HepG2 (cell line): ENCODE measurements around the gene BRCA1. TPM values are rescaled to one million over a fixed set of nuclear protein-coding genes. Genes with fewer than 3 reads are reported as not detected.

Experiments used
- BHLHE40 ChIP-seq: IDR thresholded peaks from 2 replicates; pipeline ENCODE4 v1.6.1; 2011; ENCODE audit warnings: low read length, improper control_type of control experiment
- CREB3 ChIP-seq: sonication (generic); formaldehyde crosslinking; IDR thresholded peaks from 2 replicates; pipeline ENCODE4 v1.5.0; 2020; ENCODE audit warnings: missing genetic modification reagents
- DMAP1 ChIP-seq: IDR thresholded peaks from 2 replicates; pipeline ENCODE4 v1.6.1; 2016
- ERF ChIP-seq: IDR thresholded peaks from 2 replicates; pipeline ENCODE4 v1.6.1; 2018; ENCODE audit warnings: missing biosample characterization, missing genetic modification reagents
- IRF9 ChIP-seq: sonication (generic); formaldehyde crosslinking; IDR thresholded peaks from 2 replicates; pipeline ENCODE4 v1.8.0; 2022; ENCODE audit warnings: missing genetic modification reagents, mild to moderate bottlenecking, borderline replicate concordance
- PPARG ChIP-seq: conservative IDR thresholded peaks from 2 replicates; pipeline ENCODE4 v1.6.1; 2016; ENCODE audit warnings: missing biosample characterization, missing genetic modification reagents
- RBM22 ChIP-seq: fragments of 200-400 bp; formaldehyde crosslinking; optimal IDR thresholded peaks from 2 replicates; pipeline ENCODE3; 2017; ENCODE audit warnings: mild to moderate bottlenecking, low read length, moderate library complexity
- SOX6 ChIP-seq, 2 experiments: fragments of 450-650 bp in 1 of 2; sonication (generic) in 1 of 2; formaldehyde crosslinking in 1 of 2; IDR thresholded peaks; 2 replicates each; pipeline versions ENCODE4 v1.4.0 to v1.6.1; 2017 to 2020; ENCODE audit warnings: antibody characterized with exemption in 1 of 2, mild to moderate bottlenecking in 1 of 2, missing genetic modification reagents in 1 of 2
- TGIF2 ChIP-seq: IDR thresholded peaks from 2 replicates; pipeline ENCODE4 v1.6.1; 2016; ENCODE audit warnings: control low read depth, missing compliant biosample characterization
- TRIM24 ChIP-seq: sonication (generic); formaldehyde crosslinking; IDR thresholded peaks from 2 replicates; pipeline ENCODE4 v1.8.0; 2022; ENCODE audit warnings: mild to moderate bottlenecking, missing genetic modification reagents
- USF2 ChIP-seq, 2 experiments: sonication (generic) in 1 of 2; formaldehyde crosslinking in 1 of 2; IDR thresholded peaks; 2 replicates each; pipeline versions ENCODE4 v1.5.1 to v1.6.1; 2011 to 2020; ENCODE audit warnings: borderline replicate concordance in 1 of 2, low read depth in 1 of 2, low read length in 1 of 2, mild to moderate bottlenecking in 1 of 2, missing genetic modification reagents in 1 of 2, moderate library complexity in 1 of 2
- ZFP90 ChIP-seq: sonication (generic); formaldehyde crosslinking; IDR thresholded peaks from 2 replicates; pipeline ENCODE4 v1.8.0; 2022; ENCODE audit warnings: missing genetic modification reagents, mild to moderate bottlenecking, inconsistent platforms, borderline replicate concordance
- ZKSCAN5 ChIP-seq: sonication (generic); formaldehyde crosslinking; IDR thresholded peaks from 2 replicates; pipeline ENCODE4 v1.5.1; 2020; ENCODE audit warnings: mild to moderate bottlenecking, missing genetic modification reagents
- ZNF180 ChIP-seq: sonication (generic); formaldehyde crosslinking; IDR thresholded peaks from 2 replicates; pipeline ENCODE4 v1.4.0; 2020; ENCODE audit warnings: low read depth, missing genetic modification reagents, borderline replicate concordance
- ZNF383 ChIP-seq: sonication (generic); formaldehyde crosslinking; IDR thresholded peaks from 2 replicates; pipeline ENCODE4 v1.4.0; 2020; ENCODE audit warnings: missing genetic modification reagents, mild to moderate bottlenecking, borderline replicate concordance
- ZNF577 ChIP-seq: sonication (generic); formaldehyde crosslinking; IDR thresholded peaks from 2 replicates; pipeline ENCODE4 v1.4.0; 2020; ENCODE audit warnings: mild to moderate bottlenecking, low read depth, missing genetic modification reagents, borderline replicate concordance
- polyA plus RNA-seq, 8 experiments: library from polyadenylated mRNA; depleted of rRNA in 3 of 8; stranded (reverse) in 7 of 8; unstranded in 1 of 8; fragments of >200 nt; fragmentation: Illumina TruSeq in 4 of 8; extraction: Trizol in 4 of 8; gene quantifications; 2 replicates each; pipeline versions ENCODE4 v1.2.1 to v1.2.3, GENCODE V29; 2011 to 2016; ENCODE audit warnings: low read depth in 4 of 8, missing spikeins in 1 of 8, mixed read lengths in 1 of 8; ENCODE audit not compliant: insufficient read depth in 1 of 8
- total RNA-seq, 5 experiments: library from RNA; depleted of rRNA; stranded (reverse); fragments of >200 nt; fragmentation: Illumina TruSeq; extraction: Trizol; gene quantifications; 2 replicates each; pipeline ENCODE4 v1.2.3, GENCODE V29; 2016; ENCODE audit warnings: low read depth in 1 of 5
- TF ChIP-seq, protein P1 (sequence below): sonication (generic); formaldehyde crosslinking; IDR thresholded peaks from 2 replicates; pipeline ENCODE4 v1.4.0; 2020; ENCODE audit warnings: low read depth, mild to moderate bottlenecking, missing genetic modification reagents
- TF ChIP-seq, protein P2 (sequence below): sonication (generic); formaldehyde crosslinking; IDR thresholded peaks from 2 replicates; pipeline ENCODE4 v1.5.0; 2020; ENCODE audit warnings: mild to moderate bottlenecking, missing genetic modification reagents, borderline replicate concordance

The BRCA1 gene
- total and polyA plus RNA-seq, 2 of the 13 experiments (the other 11 are each of a cell fraction or from before 2014, with no cell fraction given), result 13.3 to 37.5 TPM

DNA sequence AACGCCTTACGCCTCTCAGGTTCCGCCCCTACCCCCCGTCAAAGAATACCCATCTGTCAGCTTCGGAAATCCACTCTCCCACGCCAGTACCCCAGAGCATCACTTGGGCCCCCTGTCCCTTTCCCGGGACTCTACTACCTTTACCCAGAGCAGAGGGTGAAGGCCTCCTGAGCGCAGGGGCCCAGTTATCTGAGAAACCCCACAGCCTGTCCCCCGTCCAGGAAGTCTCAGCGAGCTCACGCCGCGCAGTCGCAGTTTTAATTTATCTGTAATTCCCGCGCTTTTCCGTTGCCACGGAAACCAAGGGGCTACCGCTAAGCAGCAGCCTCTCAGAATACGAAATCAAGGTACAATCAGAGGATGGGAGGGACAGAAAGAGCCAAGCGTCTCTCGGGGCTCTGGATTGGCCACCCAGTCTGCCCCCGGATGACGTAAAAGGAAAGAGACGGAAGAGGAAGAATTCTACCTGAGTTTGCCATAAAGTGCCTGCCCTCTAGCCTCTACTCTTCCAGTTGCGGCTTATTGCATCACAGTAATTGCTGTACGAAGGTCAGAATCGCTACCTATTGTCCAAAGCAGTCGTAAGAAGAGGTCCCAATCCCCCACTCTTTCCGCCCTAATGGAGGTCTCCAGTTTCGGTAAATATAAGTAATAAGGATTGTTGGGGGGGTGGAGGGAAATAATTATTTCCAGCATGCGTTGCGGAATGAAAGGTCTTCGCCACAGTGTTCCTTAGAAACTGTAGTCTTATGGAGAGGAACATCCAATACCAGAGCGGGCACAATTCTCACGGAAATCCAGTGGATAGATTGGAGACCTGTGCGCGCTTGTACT, at the start of gene BRCA1 (continued):
- TF ChIP-seq IRF9 (CRISPR knock-in tag) (no peak), SOX6 (IDR thresholded peaks at IDR 0.05) (no peak), SOX6 (CRISPR knock-in tag; IDR thresholded peaks at IDR 0.05) (peak; percentile 85), ERF (CRISPR knock-in tag) (peak; percentile 69), BHLHE40 (peak; percentile 15; the same call in 1 of the 2 replicates), TRIM24 (no peak), ZNF383 (CRISPR knock-in tag) (no peak), PPARG (peak; percentile 97), ZNF577 (CRISPR knock-in tag) (no peak), USF2 (IDR thresholded peaks at IDR 0.05; ENCODE audit: low read depth, low read length) (no peak), USF2 (CRISPR knock-in tag; IDR thresholded peaks at IDR 0.05; ENCODE audit: borderline replicate concordance) (no peak), ZKSCAN5 (CRISPR knock-in tag) (no peak), CREB3 (CRISPR knock-in tag) (no peak), TGIF2 (CRISPR knock-in tag) (peak; percentile 98), RBM22 (no peak), DMAP1 (CRISPR knock-in tag) (peak; percentile 89), ZNF180 (no peak), ZFP90 (CRISPR knock-in tag) (peak; percentile 58; the same call in 1 of the 2 replicates)
- TF ChIP-seq, protein P1, sequence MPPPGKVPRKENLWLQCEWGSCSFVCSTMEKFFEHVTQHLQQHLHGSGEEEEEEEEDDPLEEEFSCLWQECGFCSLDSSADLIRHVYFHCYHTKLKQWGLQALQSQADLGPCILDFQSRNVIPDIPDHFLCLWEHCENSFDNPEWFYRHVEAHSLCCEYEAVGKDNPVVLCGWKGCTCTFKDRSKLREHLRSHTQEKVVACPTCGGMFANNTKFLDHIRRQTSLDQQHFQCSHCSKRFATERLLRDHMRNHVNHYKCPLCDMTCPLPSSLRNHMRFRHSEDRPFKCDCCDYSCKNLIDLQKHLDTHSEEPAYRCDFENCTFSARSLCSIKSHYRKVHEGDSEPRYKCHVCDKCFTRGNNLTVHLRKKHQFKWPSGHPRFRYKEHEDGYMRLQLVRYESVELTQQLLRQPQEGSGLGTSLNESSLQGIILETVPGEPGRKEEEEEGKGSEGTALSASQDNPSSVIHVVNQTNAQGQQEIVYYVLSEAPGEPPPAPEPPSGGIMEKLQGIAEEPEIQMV (CRISPR knock-in tag), result no peak; the same call in 1 of the 2 replicates
- TF ChIP-seq, protein P2, sequence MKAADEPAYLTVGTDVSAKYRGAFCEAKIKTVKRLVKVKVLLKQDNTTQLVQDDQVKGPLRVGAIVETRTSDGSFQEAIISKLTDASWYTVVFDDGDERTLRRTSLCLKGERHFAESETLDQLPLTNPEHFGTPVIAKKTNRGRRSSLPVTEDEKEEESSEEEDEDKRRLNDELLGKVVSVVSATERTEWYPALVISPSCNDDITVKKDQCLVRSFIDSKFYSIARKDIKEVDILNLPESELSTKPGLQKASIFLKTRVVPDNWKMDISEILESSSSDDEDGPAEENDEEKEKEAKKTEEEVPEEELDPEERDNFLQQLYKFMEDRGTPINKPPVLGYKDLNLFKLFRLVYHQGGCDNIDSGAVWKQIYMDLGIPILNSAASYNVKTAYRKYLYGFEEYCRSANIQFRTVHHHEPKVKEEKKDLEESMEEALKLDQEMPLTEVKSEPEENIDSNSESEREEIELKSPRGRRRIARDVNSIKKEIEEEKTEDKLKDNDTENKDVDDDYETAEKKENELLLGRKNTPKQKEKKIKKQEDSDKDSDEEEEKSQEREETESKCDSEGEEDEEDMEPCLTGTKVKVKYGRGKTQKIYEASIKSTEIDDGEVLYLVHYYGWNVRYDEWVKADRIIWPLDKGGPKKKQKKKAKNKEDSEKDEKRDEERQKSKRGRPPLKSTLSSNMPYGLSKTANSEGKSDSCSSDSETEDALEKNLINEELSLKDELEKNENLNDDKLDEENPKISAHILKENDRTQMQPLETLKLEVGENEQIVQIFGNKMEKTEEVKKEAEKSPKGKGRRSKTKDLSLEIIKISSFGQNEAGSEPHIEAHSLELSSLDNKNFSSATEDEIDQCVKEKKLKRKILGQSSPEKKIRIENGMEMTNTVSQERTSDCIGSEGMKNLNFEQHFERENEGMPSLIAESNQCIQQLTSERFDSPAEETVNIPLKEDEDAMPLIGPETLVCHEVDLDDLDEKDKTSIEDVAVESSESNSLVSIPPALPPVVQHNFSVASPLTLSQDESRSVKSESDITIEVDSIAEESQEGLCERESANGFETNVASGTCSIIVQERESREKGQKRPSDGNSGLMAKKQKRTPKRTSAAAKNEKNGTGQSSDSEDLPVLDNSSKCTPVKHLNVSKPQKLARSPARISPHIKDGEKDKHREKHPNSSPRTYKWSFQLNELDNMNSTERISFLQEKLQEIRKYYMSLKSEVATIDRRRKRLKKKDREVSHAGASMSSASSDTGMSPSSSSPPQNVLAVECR (CRISPR knock-in tag), result peak; percentile 99
